GM18909 (cell line): ENCODE data around the gene RBMS1.

Source experiments
- ATAC-seq: cut with Tn5 transposase; IDR thresholded peaks from one replicate; pipeline ENCODE4 v1.9.1; 2021; ENCODE audit warnings: mild to moderate bottlenecking; ENCODE audit not compliant: unreplicated experiment, poor library complexity

The RBMS1 gene

DNA sequence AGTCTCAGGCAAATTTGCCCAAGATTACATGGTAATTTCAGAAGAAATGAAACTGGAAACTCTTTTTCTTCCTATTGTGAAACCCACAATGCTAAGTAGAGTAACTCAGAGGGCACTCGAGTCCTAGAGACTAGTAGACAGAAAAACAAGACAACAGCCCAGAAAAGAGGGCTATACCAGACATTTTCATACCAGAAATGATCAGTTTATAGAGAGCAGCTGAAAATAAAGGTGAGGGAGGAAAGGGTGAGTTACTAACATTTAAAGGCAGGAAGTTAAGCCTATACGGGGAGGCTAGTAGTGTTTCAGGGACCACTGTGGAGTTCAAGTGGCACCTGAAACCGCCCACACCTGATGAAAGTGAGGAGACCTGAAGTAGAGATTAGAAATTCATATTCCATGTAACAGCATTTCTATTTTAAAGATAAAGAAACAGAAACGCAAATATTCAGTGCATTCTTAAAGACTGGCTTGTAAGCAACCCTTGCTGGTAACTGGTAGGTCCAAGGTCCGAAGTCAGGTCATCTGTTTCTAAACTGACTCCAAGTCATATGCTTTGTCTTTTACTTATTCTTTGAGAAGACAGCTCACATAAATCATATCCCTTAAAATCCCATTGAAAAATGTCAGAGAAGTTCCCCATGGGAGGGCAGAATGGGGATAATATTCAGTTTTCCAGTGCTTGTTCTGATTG, 148.4 kb downstream of the RBMS1 start:
- ATAC-seq = no peak

DNA sequence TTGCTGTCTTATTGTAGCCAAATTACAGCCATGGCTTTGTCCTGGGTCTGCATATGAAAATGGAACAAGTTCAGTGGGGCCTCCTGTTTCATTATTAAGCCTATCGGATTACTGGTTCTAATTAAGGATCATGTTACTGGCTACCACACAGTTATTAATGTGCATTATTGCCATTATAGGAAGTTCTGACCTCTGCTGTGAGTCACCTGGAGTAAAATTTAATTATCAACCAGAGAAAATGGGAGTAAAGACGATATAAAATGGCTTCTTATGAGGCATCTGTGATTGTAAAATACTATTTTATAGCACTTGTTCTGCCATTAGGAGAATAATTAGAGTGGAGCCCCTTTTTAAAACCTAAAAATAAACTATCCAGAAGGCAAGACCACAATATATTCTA, 150.2 kb downstream of the RBMS1 start:
- no peak for ATAC-seq

DNA sequence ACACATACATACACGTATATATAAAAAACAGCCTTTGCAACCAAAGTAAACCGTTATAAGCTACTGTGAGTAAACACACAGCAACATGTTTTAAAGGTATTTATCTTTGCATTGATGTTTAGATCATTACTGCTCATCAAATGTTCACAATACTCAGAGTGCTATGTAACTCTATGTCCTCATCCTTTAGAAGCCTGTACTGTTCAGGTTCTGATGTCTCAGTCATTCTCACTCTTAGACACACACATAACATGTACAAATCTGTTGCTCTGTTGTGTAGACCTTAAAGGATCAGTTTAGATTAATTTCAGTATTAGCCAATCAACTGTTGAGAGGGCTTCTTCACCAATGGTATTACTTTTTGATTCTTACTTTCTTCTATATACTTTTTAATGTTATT, 153.9 kb downstream of the RBMS1 start:
- no peak for ATAC-seq

DNA sequence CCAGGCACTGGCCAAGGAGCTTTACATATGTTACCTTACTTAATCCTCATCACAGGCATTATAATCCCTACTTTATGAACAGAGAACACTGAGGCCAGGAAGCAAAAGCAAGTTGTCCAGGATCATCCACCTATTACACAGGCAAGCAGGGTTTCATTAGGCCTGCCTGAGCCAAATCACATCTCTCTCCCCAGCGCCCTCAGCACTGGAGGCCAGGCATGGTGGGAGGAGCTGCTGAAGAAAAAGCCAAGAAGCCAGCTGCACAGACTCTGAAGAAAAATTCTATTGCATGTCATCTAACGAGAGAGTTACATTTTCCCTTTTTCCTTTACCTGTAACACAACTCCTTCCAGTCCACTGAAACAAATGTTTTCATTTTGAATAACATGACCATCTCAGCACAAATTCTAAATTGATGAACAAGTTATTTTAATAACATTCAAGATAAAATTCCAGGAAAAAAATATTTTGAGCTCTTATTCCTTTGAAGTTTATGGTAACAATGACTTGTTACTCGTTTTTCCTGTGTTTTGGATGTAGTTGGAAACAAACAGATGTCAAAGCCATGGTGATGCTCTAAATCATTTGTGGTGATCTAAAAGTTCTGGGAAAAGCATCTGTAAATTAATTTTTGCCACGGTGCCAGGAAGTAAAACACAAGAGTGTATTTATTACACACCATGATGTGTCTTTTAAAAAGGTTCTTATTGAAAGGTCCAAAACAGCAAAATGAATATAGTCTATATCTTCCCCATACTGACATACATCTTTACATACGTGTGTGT, 154.5 kb downstream of the RBMS1 start:
- no peak for ATAC-seq

DNA sequence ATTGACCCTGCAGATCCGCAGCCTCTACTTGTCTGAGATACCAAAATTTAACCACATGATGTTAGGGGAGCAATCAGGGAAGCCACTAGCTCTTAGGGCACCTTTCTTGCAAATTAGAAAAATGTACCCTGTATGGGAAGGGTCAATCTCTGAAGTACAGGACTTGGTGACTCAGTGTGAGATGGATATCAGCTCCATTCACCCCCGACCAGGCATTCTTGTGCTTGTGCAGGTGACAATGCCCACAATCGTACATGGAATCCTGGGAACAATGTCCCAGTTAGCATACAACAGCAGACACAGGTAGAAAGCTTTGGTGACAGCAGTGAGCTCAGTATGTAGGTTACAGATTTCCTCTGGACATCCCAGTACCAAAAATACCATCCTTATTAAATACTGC, 155.9 kb downstream of the RBMS1 start:
- no peak for ATAC-seq

DNA sequence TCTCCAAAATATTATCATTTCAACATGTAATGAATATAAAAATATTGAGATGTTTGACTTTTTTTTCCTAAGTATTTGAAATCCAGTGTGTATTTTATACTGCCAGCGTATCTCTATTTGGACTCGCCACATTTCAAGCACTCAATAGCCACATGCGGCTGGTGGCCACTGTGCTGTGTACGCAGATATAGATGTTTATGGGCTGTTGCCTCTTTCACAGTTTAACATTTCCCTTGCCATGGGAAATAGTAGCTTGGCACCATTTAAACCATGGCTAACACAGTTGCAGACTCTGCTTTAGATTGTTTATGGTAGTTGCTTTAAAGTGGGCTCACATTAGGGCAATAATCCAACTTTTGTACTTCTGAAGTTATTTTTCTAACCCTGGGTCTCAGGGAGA, 157.0 kb downstream of the RBMS1 start:
- no peak for ATAC-seq

DNA sequence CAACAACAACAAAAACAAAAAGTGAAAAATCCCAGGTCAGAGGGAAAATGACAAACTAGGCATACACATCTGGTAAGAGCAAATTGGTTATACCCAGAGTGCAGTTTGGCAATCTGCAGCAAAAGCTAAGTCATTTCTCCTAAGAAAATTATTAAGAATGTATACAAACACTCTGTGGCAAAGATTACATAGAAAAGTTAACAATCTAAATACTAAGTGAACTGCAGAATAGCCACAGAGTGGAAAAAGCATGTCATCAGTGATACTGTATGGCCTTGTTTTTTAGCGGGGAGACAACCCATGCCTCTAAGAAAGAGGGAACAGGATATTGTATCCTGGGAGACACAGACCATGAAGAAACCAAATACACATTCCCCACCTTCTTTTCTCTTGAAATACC, 157.5 kb downstream of the RBMS1 start:
- ATAC-seq = no peak

DNA sequence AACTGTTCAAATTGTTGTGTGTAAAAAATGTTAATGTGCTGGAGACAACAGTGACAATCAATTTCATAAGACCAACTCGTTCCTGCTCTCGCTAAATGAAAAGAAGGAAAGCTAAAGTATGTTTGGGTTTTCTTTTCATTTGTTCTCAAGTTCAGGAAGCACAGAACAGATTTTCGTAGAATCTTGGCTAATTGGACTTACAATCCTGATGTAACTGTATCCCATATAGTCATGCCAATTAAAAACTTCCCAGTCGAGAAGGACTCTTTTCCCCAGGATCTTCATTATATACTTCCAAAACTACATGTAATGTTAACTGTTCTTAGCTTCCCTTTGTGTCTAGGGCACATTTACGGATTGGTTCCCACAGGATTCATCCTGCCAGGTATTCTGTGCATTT, 158.2 kb downstream of the RBMS1 start:
- no peak for ATAC-seq

DNA sequence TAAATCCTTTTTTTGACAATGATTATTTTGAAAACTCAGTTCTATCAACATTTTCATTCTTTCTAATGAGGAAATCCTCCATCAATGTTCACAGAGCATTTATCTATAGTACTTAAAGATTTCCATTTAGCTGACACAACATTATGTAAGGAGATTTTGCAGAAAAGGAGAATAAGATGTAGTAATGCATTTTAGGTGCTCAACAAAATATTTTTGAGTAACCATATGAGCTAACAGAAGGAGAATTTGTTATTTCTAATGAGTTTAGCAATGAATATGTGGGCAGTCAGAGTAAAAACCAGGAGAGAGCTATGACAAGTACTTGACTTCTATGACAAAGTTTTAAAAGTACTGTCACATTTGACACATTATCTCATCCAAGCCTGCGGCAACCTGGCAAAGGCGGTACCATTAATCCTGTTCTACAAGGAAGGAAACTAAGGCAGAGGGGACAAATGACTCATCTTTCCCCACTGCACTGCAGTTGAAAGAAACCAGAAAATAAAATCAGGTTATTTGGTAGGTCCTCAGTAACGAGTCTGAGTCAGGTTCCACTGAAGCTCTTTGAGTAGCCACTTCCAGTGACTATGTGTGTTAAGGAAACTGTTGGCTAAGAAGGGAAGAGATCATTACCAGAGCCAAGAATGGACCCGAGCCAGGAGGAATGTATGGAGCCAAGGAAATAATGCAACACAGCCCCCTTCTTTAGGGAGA, 159.4 kb downstream of the RBMS1 start:
- ATAC-seq = no peak

DNA sequence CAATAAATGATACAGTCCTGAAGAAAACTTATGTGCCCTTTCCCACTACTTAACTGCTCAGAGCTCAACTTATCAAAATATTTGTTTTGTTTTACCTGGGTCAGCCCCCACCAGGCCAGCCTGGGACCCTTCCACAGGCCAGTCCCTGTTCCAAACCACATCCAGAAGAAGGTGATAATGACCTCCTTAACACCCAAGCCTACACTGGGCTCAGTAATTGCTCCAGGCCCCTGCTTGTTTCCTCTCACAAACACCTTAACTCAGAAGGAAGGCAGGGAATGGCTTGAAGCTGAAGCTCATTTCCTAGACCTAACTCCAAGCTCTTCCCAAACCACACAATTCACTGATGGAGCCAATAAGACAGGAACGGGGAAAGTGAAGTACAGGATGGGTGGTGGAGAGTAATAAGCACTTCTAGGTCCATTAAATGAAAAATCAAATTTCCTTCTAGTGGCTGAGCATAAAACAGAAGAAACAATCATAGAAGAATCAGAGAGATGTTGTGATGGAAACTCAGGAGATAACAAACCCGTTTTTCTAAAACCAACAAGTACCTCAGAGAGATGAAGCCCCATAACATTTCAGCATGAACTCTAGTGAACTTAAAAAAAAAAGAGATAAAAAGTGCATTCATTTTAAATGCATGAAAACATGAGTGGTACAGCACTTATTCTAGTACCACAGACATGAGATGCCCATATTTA, 160.1 kb downstream of the RBMS1 start:
- ATAC-seq = no peak

DNA sequence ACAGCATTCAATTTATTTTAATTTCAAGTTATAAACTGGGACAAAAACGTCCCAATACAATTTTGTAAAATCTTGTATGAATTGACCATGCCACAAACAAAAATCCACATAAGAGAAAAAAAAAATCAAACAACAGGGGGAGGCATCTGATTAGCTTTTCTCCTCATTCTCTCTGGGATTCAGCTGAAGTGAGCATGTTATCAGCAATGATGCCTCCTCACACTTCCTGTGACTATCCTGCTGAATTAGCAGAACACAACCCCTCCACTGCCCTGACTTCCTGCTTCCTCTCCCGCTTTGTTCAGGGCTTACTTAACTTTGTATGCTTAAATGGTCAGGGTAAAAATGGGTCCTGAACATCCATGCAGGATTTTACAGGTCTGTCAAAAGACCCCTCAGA, 161.3 kb downstream of the RBMS1 start:
- no peak for ATAC-seq

DNA sequence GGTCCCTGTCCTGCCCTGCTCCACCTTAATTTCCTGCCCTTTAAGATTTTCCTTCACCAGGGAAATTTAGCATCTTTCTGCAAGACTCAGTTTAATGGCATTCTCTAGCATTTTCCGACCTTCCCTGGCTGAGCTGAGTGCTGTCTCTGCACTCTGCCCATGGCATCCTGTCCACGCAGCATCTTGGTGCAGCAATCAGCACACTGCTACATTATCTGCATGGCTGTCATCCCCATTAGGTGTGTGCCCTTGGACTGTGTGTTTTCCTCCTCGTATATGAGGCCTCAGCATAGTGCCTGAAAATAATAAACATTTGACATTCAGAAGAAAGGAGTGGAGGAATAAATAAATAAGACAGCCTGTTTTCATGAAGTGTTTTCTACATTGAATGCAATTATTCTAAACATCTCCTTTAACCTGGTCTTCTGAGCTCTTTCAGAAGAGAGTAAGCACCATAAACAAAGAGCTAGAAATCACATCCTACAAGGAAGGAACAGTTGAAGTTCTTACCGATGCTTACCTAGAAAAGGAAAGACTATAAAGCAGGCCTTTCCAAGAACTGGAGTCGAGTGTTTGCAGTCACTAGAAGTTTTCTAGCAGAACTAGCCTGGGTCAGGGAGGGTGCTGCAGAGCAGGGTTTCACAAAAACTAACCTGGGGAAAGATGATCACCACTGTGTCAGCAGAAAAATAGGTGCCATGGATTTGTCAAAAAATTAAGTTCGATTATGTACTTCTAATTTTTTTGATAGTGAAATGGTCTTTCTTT, 162.2 kb downstream of the RBMS1 start:
- ATAC-seq = no peak

DNA sequence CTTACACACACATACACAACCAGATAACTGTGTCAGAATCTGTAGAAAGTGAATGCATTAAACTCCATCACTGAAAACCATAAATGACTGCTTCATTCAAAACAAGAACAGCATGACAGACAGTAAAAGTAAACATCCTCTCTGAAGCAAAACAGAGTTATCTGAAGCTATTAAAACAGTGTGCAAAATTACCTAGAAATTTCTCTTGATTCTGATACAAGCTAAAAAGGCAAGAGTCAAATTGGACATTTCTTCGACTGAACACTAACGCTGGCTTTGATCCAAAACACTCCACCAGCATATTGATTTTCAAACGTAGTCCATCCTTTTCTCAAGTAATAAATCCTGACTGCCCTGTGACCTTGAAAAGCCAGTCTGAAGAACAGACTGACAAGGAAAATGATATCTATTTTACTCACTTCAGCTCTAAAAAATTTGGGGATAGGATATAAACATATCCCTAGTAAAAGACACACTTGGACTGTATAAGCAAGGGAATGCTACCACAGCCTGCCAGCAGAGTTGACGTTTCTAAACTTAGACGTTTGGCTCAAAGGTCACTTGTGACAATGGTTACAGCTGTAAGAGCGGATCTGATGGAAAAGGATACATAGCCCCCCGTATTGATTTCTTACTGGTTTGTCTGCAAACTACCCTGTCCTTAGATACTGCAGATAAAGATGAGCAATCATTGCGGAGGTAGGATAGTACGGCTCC, 164.6 kb downstream of the RBMS1 start:
- no peak for ATAC-seq

DNA sequence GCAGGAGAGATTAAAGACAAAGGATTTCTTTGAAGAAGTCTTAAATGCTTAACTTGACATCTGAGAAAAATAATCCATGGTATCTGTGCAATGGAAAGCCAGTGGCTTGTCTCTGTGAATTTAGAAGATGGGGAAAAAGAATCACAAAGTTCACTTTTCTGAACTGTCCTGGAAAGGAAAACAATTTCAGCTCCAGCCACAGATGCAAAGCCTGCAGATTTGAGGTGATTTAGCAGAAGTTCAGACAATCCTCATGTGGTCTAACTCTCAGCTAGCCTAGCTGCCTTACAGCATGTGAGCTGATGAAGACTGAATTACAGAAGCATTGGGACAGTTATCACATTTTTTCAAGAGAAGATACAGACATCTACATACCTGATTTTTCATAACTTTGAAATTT, 166.8 kb downstream of the RBMS1 start:
- ATAC-seq = no peak

DNA sequence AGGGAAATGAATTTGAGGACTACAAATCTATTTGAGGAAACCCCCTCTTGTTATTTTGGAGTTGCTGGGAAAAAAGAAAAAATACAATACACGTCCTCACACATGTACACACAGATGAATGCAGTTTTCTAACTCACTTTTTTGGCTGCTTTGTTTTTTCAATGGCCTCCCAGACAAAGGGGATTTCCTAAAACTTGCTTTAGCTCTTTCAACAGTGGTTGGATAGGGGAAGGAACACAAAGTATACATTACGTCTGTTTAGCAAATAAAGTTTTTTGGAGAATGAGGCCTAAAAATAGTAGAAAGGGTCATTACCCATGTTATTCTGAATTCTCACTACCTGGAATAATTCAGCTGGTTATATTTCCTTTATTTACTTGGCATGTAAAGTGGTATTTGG, 168.2 kb downstream of the RBMS1 start:
- no peak for ATAC-seq

DNA sequence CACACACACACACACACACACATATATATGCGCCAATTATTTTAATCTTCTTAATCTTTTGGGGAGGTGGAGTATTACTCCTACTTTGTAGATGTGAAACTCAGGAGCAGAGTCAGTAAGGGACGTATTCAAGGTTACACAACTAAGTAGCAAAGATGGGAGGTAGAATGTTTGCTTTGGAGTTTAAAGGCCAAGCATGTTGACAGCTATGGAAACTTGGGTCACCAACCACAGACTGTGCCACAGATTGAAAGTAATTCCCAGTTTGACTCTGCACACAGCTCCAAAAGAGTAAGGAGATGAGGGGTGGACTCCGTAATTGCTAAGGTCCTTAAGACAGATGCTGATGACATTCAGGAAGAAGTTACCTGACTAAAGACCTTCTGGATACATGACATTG, 168.7 kb downstream of the RBMS1 start:
- no peak for ATAC-seq

DNA sequence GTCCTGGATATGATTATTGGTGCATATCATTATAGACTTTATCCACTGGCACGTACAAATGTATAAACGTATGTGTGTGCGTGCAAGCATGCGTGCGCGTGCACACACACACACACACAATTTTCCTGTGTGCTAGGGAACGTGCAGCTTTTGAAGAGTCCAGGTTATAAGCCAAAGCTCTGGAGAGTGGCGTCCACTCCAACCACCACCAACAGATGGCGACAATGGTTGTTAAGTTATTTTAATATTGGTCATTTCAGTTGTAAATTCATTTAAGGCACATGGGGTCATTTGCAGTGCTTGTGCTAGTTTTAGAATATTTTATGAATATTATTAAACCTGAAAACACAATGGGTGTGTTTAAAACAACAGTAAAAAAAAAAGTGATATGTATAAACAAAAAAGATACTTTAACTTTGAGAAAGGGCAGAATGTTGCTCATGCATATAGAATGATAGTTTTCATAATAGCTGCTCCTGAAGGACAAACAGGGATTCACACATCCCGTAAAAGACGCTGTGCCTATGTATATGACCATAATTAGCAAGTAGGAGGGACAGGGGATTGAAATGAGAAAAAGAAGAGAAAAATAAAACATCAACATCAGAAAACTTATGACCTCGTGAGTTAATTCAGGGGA, 169.3 kb downstream of the RBMS1 start:
- peak; percentile 66 for ATAC-seq

DNA sequence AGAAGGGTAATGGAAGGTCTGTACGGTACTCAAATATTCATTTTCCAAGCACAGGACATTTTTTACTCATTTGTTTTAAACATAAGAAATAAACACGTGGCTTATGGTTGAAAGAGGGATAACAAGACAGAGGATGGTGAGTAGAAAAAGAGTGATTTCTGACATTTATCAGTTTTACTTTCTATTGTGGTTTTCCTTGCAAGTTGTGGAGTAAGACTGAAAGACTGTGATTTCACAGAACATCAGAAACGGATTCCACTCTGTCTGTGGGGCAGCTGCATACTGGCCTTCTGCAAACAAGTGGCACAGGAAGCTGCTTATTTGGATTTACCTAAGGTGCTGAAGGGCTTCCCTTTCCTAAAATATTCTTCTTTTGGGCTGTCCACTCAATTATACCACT, 171.3 kb downstream of the RBMS1 start:
- ATAC-seq = no peak

DNA sequence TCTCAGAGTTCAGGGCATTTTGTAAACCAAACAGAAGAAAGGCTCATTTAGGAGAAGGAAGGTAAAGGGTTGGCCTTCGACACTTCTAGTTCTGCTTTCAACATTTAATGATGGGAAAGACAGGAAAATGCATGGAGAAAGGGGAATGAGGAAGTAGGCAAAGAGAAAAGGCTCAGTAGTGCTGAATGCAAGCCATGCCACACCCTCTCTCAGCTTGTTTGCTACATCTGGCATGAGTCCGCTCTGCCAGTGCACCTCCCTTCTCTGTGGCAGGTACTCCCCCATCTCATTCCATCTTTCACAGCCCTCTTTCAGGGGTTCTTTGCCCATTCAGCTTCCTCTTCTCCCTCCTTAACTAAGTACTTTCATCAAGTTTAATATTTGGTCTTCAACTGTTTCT, 172.6 kb downstream of the RBMS1 start:
- no peak for ATAC-seq
